SU-DHL-6 (cell line): Measurements from ENCODE around the gene PROKR1.

Source experiments
- EZH2phosphoT487 ChIP-seq: fragments of 200-600 bp; sonication (generic), shearing (Covaris generic); conservative IDR thresholded peaks from 2 replicates; pipeline ENCODE4 v1.6.1; 2018; ENCODE audit warnings: mild to moderate bottlenecking, antibody characterized with exemption, low read length, moderate library complexity, mixed read lengths
- TF ChIP-seq, protein P1 (sequence below): fragments of 200-600 bp; sonication (generic); IDR thresholded peaks from one replicate; pipeline ENCODE4 v1.5.1; 2017; ENCODE audit warnings: antibody characterized with exemption, mild to moderate bottlenecking, low read length, moderate library complexity; ENCODE audit not compliant: insufficient read depth, poor library complexity, severe bottlenecking

- TF ChIP-seq, protein P1, sequence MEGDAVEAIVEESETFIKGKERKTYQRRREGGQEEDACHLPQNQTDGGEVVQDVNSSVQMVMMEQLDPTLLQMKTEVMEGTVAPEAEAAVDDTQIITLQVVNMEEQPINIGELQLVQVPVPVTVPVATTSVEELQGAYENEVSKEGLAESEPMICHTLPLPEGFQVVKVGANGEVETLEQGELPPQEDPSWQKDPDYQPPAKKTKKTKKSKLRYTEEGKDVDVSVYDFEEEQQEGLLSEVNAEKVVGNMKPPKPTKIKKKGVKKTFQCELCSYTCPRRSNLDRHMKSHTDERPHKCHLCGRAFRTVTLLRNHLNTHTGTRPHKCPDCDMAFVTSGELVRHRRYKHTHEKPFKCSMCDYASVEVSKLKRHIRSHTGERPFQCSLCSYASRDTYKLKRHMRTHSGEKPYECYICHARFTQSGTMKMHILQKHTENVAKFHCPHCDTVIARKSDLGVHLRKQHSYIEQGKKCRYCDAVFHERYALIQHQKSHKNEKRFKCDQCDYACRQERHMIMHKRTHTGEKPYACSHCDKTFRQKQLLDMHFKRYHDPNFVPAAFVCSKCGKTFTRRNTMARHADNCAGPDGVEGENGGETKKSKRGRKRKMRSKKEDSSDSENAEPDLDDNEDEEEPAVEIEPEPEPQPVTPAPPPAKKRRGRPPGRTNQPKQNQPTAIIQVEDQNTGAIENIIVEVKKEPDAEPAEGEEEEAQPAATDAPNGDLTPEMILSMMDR: no peak
- no peak for TF ChIP-seq EZH2phosphoT487
Measured at GRCh38 chr2:68646303-68646702, 2.9 kb downstream of the PROKR1 start.
